HG03520 (cell line): ENCODE results near the gene VAT1L.
"Not testable (repeated sequence)": the region's sequence is repeated elsewhere in the genome, so short reads cannot be mapped to it uniquely, and the experiment has no call there.

Experiments used
- ATAC-seq: cut with Tn5 transposase; IDR thresholded peaks from one replicate; pipeline ENCODE4 v1.9.1; 2021; ENCODE audit warnings: mild to moderate bottlenecking, moderate library complexity; ENCODE audit not compliant: unreplicated experiment

Gene VAT1L

GRCh38 chr16:77987810-77988209, 199.4 kb downstream of the VAT1L start:
- ATAC-seq, result no peak

- no peak for ATAC-seq
Observed at GRCh38 chr16:77989846-77990245, 201.5 kb downstream of the VAT1L start.

GRCh38 chr16:77991701-77992100, 203.3 kb downstream of the VAT1L start:
- no peak for ATAC-seq

DNA sequence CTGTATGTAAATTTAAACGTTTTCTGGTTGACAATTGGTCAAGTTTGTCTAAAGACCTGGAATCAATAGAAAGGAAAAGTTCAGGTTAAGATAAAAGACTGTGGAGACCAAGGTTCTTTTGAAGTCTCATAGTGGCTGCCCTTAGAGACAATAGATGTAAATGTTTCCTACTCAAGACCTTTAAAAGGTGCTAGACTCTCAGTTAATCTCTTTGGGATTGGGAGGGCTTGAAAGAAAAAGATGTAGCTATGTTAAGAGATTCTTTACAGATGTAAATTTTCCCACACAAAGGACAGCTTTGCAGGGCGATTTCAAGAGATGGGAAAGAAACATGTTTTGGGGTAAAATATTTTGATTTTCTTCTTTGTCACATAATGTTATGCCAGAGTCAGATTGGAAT, 204.0 kb downstream of the VAT1L start:
- not testable (repeated sequence) for ATAC-seq

GRCh38 chr16:77993111-77993985, 205.0 kb downstream of the VAT1L start:
- peak; percentile 55 for ATAC-seq

DNA sequence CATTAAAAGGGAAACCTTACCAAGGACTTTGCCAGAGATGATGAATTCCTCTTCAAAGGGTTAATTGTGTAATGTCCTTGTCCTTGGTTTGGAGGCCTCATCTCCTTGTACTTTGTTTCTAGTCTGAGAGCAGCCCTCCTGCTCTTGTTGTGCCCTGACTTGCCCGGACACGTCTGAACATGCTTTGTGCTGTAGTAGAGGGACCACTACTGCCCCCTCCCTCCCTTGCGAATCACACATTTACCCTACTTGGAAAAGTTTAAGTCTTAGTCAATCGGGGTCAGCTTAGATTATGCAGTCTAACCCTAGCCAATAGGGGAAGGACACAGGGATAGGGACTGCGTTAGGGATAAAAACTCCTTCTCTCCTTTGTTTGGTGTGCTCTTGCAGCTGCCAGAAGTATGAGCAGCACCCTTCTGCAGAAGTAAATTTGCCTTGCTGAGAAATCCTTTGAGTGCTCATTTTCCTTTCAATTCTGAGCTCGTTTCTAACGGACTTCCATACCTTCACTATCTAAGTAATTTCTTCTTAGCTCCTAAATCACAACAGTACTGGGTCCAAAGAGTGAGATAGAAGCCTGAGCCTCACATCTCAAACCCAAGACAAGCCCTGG, 207.6 kb downstream of the VAT1L start:
- no peak for ATAC-seq

DNA sequence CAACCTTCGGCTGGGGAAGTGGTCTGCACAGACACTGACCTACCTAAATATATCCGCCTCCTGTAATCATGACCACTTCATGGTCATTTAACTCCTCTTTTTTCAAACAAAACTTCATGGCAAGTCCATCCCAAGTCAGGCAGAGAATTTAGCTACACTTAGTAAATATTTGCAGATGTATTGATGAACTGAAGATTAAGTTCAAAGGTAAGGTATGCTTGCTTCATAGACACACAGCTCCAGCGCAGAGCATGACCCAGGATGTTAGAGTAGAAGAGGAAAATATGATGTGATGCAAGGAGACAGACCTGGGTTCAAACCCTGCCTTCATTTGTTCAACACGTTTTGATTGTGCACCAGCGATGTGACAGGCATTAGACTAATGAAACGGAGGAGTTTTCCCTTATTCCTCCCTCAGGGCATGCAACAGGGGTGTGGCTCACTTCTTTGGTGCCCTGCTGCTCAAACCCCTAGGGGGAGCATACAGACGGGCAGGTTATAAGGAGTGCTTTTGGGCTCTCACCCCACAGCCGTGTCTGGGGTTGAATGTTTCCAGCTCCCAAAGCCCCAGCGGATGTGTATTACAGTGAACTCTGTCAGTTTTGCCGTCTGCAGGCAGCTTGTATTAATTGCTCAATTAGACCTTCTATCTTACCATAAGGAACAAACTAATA, 210.1 kb downstream of the VAT1L start:
- ATAC-seq, result no peak

DNA sequence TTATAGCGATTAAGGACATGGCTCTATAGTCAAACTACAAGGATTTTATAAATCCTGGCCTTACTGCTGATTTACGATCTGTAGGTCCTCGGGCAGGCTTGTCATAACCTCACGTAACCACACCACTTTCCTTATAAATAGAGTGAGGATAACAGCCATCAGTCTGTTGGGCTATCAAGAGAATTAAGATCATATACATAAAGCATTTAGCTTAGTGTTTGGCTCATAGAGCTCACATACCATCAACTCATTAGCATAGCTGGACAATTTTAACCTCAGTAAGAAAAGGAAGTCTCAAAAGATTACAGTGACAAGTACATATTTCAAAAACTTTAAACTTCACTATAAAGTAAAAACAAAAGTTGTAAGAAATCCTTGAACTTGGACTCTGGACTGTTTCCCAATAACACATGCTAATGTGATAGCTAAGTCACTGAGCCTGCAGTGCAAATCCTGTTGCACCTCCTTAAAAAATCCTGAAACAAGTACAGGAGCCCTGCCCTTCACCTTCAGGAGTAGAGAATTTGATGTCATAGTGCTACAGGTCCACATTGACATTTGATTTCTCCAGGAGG, 213.2 kb downstream of the VAT1L start:
- ATAC-seq, result no peak

DNA sequence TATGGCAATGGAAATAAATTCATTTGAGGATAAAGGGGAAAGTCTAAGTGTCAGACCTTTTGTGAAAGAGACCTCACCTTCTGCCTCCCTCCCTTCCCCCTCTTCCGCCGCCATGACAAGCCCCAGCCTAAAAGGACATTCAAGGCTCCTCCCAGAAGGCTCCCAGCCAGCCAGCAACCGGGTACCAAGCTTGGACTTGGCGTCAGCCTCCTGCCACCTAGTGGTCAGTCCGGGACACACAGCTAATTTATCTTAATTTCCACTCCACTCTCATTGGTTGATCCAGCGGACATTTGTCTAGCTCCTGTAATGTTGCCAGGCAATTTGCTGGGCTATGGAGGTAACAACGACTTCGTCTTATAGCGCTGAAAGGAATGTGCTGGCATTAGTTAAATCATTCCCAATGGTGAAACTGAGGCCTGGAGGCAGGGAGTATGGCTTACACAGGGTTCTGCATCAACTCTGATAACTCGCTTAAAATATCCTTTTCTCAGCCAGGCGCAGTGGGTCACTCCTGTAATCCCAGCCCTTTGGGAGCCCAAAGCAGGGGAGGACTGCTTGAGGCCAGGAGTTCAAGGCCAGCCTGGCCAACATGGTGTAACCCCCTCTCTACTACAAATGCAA, 214.7 kb downstream of the VAT1L start:
- peak; percentile 98 for ATAC-seq

DNA sequence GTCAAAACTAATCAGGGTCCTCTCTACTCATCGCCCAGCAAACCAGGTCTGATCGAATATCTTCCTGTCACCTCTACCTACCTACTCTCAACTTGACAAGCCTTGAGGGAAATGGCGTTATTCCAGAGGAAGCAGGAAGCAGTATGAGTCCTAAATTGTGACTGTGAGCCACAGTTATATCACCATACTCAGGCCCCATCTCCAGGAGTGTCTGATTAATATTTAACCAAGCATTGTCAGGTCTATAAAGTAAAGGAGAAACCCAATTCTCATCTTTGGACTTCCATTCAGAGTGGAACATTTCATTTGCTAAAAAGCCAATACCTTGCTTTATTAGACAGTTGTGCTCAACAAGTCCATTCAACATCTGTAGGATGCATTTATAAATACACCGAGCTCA, 216.2 kb downstream of the VAT1L start:
- ATAC-seq, result no peak

- ATAC-seq, result no peak
Observed at GRCh38 chr16:78005881-78006280, 217.5 kb downstream of the VAT1L start.

GRCh38 chr16:78007121-78007520, 218.8 kb downstream of the VAT1L start:
- ATAC-seq, result no peak

DNA sequence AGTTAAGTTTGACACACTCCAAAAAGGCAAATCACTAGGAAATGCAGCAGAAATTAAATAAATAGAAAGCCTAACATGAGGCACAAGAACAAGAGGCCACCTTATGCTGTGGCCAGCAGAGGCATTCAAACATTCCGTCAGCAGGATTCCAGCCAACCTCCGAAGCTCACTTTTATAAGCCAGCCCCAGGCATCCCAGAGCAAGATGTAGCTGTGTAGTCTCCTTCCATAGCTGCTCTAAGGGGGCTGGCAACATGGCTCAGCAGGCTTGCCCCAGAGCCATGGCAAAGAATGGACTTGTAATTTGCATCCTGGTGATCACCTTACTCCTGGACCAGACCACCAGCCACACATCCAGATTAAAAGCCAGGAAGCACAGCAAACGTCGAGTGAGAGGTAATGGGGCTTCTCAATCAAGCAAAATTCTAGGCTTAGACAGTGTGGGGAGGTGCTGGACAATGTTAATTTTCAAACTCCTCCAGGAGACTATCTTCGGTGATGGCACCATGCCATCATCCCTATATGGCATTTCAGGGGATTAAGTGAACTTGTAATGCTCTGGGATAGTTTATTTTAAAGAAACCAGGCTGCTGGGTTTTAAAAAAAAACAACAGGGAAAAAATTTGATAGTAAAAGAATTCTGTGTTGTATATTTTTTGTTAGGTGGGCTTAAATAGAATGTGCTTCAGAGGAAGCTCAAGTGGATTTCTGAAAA, 234.1 kb downstream of the VAT1L start, which contains the start of gene CLEC3A:
CLEC3A (plus strand) TSS at position 202 of the 714 bp plus-strand sequence; CDS start at position 281, 79 bp downstream.
- ATAC-seq, result no peak

DNA sequence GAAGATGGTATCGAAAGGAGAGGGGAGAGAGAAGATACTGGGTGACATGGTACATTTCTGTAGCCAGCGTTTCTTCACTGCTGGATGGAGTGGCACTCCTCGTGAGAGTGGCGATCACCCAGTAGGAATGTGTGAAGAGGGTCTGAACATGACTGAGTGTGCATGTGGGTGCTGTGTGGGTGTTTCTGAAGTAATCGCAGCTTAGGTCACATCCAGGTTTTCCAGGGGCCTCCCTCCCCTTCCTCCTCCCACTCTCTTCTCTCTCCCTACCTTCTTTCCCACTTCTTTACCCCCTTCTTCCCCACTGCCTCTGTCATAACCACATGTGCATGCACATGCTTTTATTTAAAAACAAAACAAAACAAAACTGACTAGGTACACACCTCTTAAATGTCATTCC, 235.8 kb downstream of the VAT1L start:
- ATAC-seq, result no peak

DNA sequence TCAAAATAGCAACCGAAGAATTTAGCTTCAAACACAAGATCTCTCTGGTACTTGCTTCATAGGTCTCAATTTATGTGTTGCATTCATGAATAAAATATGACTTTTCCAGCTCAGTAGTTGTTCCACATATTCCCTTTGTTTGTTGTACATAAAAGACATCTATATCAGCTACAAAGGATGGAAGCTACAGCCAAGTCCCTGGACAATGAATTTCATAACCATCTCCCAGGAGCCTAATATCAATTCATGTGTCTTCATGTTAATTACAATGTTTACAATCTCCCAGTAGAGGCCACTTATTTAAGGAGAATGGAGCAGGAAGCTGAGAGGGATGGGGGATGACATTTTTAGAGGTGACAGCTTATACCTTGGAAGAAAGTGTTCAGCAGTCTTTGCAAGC, 237.3 kb downstream of the VAT1L start:
- ATAC-seq, result no peak

GRCh38 chr16:78028018-78028417, 239.7 kb downstream of the VAT1L start:
- no peak for ATAC-seq
